SU-DHL-6 (cell line): ENCODE data around the gene PCDHB11.

Source experiments
- EZH2phosphoT487 ChIP-seq: fragments of 200-600 bp; sonication (generic), shearing (Covaris generic); conservative IDR thresholded peaks from 2 replicates; pipeline ENCODE4 v1.6.1; 2018; ENCODE audit warnings: mild to moderate bottlenecking, antibody characterized with exemption, low read length, moderate library complexity, mixed read lengths
- TF ChIP-seq, protein P1 (sequence below): fragments of 200-600 bp; sonication (generic); IDR thresholded peaks from one replicate; pipeline ENCODE4 v1.5.1; 2017; ENCODE audit warnings: antibody characterized with exemption, mild to moderate bottlenecking, low read length, moderate library complexity; ENCODE audit not compliant: insufficient read depth, poor library complexity, severe bottlenecking

DNA sequence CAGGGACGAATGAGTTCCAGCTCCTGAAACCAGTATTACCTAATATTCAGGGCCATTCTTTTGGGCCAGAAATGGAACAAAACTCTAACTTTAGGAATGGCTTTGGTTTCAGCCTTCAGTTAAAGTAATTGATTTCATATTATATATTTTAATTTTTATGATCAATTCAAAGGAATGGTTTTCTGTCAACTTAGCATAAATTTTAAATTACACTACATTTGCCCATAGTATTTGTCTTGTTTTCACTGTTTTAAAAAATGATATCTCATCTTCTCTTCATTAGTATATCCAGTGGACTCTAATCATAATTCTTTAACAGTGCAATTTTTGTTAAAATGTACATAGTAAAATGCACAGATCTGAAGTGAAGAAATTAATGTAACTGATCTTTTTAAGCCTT, 19.1 kb upstream of the PCDHB11 start:
- TF ChIP-seq, protein P1, sequence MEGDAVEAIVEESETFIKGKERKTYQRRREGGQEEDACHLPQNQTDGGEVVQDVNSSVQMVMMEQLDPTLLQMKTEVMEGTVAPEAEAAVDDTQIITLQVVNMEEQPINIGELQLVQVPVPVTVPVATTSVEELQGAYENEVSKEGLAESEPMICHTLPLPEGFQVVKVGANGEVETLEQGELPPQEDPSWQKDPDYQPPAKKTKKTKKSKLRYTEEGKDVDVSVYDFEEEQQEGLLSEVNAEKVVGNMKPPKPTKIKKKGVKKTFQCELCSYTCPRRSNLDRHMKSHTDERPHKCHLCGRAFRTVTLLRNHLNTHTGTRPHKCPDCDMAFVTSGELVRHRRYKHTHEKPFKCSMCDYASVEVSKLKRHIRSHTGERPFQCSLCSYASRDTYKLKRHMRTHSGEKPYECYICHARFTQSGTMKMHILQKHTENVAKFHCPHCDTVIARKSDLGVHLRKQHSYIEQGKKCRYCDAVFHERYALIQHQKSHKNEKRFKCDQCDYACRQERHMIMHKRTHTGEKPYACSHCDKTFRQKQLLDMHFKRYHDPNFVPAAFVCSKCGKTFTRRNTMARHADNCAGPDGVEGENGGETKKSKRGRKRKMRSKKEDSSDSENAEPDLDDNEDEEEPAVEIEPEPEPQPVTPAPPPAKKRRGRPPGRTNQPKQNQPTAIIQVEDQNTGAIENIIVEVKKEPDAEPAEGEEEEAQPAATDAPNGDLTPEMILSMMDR, result no peak
- no peak for TF ChIP-seq EZH2phosphoT487
